Activated CD8-positive, alpha-beta memory T cell treated with anti-CD3 and anti-CD28 coated beads, Interleukin-2, amount 10 ng/mL, durations not matched to agents 7 days and 5 days (primary cell): ENCODE measurements around the gene SHOX. TPM values are rescaled to one million over a fixed set of nuclear protein-coding genes. Genes with fewer than 3 reads are reported as not detected.
A peak's percentile ranks its signal among the peaks of the same experiment; 100 is the strongest.
"Not testable (repeated sequence)": the region's sequence is repeated elsewhere in the genome, so short reads cannot be mapped to it uniquely, and the experiment has no call there.

Source experiments
- ATAC-seq: fragments of 150-1000 bp; cut with Tn5 transposase; one replicate; pipeline ENCODE4 v1.10.0; 2021; ENCODE audit warnings: moderate library complexity
- CTCF ChIA-PET: fragments of 350-600 bp; sonication (Branson Sonifier 250); formaldehyde crosslinking; loops from one replicate; lab custom pipeline; 2021; ENCODE audit warnings: antibody characterized with exemption; lab: Charles Lee
- DNase-seq: peaks from one replicate; pipeline ENCODE4 v3.0.0-alpha.2; 2020
- H3K27ac Mint-ChIP-seq: one replicate; pipeline ENCODE4 v1.8.0; 2021; ENCODE audit warnings: mild to moderate bottlenecking, mixed read lengths
- H3K27me3 Mint-ChIP-seq: one replicate; pipeline ENCODE4 v1.8.0; 2021; ENCODE audit warnings: mixed read lengths
- H3K36me3 Mint-ChIP-seq: one replicate; pipeline ENCODE4 v1.8.0; 2021; ENCODE audit warnings: mild to moderate bottlenecking, mixed read lengths
- H3K4me1 Mint-ChIP-seq: one replicate; pipeline ENCODE4 v1.8.0; 2021; ENCODE audit warnings: mixed read lengths
- H3K4me3 Mint-ChIP-seq: one replicate; pipeline ENCODE4 v1.8.0; 2021; ENCODE audit warnings: mild to moderate bottlenecking, moderate library complexity, mixed read lengths
- H3K9me3 Mint-ChIP-seq: one replicate; pipeline ENCODE4 v1.8.0; 2022; ENCODE audit warnings: low read depth, mixed read lengths
- total RNA-seq, 2 experiments: library from RNA; stranded (reverse); gene quantifications; one replicate each; pipeline ENCODE4 v1.2.3, GENCODE V29; 2021

Gene SHOX
- total RNA-seq, 2 experiments from 2014 or later, result not detected

DNA sequence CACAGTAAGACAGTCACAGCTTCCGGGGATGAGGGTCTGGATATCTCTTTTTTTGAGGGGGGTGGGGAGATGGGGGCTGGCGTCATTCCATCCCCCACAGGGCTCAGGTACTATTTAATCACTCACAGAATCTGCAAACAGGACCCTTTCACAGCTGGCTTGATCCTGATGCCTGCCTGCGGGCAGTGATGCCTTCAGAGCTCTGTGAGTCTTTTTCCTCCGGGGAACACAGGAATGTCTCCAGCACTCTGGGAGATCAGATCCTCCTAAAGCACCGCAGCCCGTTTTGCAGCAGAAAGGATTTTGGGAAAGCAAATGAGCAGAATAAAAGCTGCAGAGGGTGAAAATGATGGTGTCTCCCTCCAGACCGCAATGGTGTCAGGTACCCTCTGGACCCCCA, 13.2 kb upstream of the SHOX start:
- no peak for ATAC-seq
- H3K4me3 Mint-ChIP-seq, result no peak overlapping the region
- CTCF ChIA-PET, result no interaction called here
- DNase-seq, result no peak
- peaks cover 8% of the 10 kb centered on the region for H3K9me3 Mint-ChIP-seq
- H3K36me3 Mint-ChIP-seq, result peaks cover 4% of the 10 kb centered on the region
- no peaks in the 10 kb centered on the region for H3K4me1 Mint-ChIP-seq
- H3K27ac Mint-ChIP-seq, result no peak overlapping the region
- peaks cover 19% of the 10 kb centered on the region for H3K27me3 Mint-ChIP-seq

DNA sequence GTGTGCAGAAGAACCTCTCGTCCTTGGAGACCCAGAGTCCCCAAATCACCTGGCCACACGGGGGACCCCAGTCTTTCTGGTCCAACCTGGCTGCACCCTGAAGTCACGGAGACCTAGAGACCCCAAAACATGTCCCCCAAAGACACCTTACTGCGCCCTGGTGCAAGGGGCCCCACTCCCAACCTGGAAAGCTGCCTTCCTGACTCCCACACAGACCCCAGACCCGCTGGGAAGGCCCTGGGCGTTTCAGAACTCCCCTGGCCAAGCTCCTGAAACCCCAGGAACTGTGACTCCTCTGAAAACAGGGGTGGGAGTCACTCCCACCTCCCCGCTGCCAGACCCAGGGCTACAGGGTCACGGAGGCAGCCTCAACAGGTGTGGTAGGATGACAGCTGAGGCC, 12.7 kb upstream of the SHOX start:
- CTCF ChIA-PET, result no interaction called here
- H3K27ac Mint-ChIP-seq, result no peak overlapping the region
- H3K4me1 Mint-ChIP-seq, result no peaks in the 10 kb centered on the region
- peaks cover 24% of the 10 kb centered on the region for H3K27me3 Mint-ChIP-seq
- peaks cover 4% of the 10 kb centered on the region for H3K36me3 Mint-ChIP-seq
- H3K9me3 Mint-ChIP-seq, result peaks cover 8% of the 10 kb centered on the region
- no peak for DNase-seq
- H3K4me3 Mint-ChIP-seq, result no peak overlapping the region
- ATAC-seq, result no peak

DNA sequence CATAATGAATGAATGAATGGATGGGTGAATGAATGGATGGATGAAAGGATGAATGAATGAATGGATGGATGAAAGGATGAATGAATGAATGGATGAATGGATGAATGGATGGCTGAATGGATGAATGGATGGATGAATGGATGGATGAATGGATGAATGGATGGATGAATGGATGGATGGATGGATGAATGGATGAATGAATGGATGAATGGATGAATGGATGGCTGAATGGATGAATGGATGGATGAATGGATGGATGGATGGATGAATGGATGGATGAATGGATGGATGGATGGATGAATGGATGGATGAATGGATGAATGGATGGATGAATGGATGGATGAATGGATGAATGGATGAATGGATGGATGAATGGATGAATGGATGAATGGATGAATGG, 12.3 kb upstream of the SHOX start:
- peaks cover 28% of the 10 kb centered on the region for H3K27me3 Mint-ChIP-seq
- H3K36me3 Mint-ChIP-seq, ATAC-seq, H3K4me3 Mint-ChIP-seq, H3K27ac Mint-ChIP-seq, H3K9me3 Mint-ChIP-seq, H3K4me1 Mint-ChIP-seq, DNase-seq, CTCF ChIA-PET: not testable (repeated sequence)

DNA sequence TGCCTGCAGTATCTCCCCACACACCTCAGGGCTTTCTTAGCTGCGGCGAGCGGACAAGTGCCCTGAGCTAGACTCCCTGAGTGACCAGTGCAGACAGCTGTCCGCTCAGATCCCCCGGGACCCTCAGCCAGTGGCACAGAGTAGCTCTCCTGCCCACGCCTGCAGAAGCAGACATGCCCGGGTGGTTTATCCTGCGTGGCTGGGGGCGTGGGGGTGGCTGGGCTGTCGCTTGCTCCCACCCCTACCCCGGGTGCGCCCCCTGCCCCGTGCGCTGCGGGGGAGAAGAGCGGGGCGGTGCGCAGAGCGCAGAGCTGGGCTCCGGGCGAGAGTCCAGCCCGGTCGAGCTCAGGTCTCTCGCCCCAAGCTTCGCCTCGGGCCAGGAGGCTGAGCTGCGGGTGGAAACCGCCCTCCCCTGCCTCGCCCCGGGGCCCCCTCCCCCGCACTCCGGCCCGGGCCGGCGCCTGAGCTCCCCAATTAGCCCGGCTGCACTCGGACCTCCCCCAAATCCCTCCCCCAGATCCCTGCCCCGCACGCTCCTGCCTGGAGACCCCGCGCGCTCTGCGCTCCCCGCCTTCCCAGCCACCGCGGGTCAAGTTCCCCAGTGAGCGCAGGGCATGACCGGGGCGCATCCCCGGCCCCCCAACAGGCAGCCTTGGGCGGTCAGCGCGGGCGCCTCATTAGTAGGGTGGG, 11.7 kb upstream of the SHOX start:
- peaks cover 29% of the 10 kb centered on the region for H3K27me3 Mint-ChIP-seq
- no peaks in the 10 kb centered on the region for H3K4me1 Mint-ChIP-seq
- no peak overlapping the region for H3K27ac Mint-ChIP-seq
- DNase-seq (no peak), ATAC-seq (no peak)
- H3K4me3 Mint-ChIP-seq, result no peak overlapping the region
- peaks cover 4% of the 10 kb centered on the region for H3K36me3 Mint-ChIP-seq
- peaks cover 7% of the 10 kb centered on the region for H3K9me3 Mint-ChIP-seq
- CTCF ChIA-PET, result no interaction called here

DNA sequence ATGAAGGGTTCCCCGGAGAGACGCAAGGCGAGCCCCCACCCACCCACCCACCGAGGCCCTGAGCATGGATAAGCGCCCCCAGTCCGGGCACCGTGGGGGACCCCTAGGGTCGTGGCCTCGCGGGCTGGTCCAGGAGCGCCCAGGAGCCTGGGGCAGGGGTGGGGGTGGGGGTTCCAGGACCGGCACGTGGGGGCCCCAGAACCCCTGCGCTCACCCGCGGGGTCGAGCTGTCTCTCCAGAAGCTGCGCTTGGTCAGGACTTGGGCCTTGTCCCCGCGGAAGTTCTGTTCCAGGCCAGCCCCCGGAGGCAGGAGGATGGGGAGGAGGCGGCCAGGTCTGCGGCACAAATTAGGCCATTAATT, 11.2 kb upstream of the SHOX start:
- CTCF ChIA-PET, result no interaction called here
- peaks cover 4% of the 10 kb centered on the region for H3K36me3 Mint-ChIP-seq
- H3K4me3 Mint-ChIP-seq, result no peak overlapping the region
- ATAC-seq (no peak), DNase-seq (no peak)
- H3K27me3 Mint-ChIP-seq, result peaks cover 31% of the 10 kb centered on the region
- no peak overlapping the region for H3K27ac Mint-ChIP-seq
- H3K4me1 Mint-ChIP-seq, result no peaks in the 10 kb centered on the region
- peaks cover 6% of the 10 kb centered on the region for H3K9me3 Mint-ChIP-seq

DNA sequence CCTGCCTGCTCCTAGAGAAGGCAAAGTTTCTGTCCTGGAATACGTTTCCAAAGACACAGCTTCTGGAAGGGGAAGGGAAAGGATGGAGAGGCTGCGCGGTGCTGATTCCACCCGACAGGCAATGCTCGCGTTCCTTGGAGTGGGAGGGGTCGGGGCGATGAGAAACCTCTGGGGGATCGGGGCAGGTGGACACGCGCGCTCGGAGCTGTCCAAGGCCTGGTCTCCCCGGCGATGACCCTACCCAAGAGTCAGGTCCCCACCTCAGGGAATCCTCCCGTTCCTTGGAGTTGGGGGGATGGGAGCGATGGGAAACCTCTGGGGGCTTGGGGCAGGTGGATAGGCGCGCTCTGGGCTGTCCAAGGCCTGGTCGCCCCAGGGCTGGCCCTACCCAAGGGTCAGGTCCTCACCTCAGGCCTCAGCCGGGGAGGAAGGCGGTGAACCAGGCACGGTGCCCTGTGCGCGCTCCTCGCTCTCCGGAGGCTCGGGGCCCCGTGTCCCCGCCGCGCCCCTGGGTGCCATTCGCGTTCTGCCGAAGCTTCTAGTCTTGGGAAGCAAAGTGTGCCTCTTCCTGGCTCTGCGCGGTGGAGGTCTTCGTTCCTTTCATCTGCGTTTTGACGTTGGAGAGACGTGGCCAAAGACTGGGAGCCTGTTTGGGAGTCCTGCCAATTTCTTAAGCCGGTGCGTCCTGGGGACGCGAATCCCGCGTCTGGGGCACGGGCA, 10.6 kb upstream of the SHOX start:
- CTCF ChIA-PET, result no interaction called here
- Mint-ChIP-seq H3K36me3 (peaks cover 4% of the 10 kb centered on the region), H3K27me3 (peaks cover 35% of the 10 kb centered on the region), H3K9me3 (peaks cover 6% of the 10 kb centered on the region), H3K4me3 (no peak overlapping the region), H3K4me1 (no peaks in the 10 kb centered on the region), H3K27ac (no peak overlapping the region)
- DNase-seq (no peak), ATAC-seq (no peak)

DNA sequence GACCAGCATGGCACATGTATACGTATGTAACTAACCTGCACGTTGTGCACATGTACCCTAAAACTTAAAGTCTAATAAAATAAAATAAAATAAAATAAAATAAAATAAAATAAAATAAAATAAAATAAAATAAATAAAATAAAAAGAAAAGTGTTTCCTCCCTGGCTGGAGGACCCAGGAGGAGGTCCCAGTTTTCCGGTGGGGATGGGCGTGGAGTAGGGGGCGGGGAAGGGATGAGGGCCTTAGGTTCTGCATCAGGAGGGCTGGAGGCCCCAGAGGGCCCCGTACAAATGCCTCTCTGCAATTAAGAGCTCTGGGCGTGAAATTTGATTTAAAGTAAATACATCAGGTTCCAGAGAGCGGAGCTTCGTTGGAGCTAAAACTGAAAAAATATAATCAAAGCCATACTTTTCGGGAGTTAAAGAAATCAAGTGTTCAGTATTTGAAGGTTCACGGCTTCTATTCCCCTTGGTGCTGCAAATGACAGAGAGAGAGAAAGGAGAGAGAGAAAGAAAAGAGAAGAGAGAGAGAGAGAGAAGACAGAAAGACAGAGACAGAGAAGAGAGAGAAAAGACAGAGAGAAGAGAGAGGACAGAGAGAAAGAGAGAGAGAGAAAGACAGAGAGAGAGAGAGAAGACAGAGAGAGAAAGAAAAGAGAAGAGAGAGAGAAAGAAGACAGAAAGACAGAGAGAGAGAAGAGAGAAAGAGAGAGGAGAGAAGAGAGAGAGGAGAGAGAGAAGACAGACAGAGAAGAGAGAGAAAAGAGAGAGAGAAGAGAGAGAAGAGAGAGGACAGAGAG, 8.7 kb upstream of the SHOX start:
- no peak overlapping the region for H3K4me3 Mint-ChIP-seq
- H3K27me3 Mint-ChIP-seq, result peaks cover 46% of the 10 kb centered on the region
- no peak for ATAC-seq
- CTCF ChIA-PET, result no interaction called here
- H3K9me3 Mint-ChIP-seq, result peaks cover 14% of the 10 kb centered on the region
- no peak overlapping the region for H3K27ac Mint-ChIP-seq
- DNase-seq, result no peak
- H3K36me3 Mint-ChIP-seq, result peaks cover 4% of the 10 kb centered on the region
- H3K4me1 Mint-ChIP-seq, result peaks cover 2% of the 10 kb centered on the region

DNA sequence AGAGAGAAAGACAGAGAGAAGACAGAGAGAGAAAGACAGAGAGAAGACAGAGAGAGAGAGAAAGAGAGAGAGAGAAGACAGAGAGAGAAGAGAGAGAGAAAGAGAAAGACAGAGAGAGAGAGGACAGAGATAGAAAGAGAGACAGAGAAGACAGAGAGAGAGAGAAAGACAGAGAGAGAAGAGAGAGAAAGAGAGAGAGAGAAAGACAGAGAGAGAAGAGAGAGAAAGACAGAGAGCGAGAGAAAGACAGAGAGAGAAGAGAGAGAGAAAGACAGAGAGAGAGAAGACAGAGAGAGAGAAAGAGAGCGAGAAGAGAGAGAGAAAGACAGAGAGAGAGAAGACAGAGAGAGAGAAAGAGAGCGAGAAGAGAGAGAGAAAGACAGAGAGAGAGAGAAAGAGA, 7.8 kb upstream of the SHOX start:
- not testable (repeated sequence) for ATAC-seq
- peaks cover 52% of the 10 kb centered on the region for H3K27me3 Mint-ChIP-seq

DNA sequence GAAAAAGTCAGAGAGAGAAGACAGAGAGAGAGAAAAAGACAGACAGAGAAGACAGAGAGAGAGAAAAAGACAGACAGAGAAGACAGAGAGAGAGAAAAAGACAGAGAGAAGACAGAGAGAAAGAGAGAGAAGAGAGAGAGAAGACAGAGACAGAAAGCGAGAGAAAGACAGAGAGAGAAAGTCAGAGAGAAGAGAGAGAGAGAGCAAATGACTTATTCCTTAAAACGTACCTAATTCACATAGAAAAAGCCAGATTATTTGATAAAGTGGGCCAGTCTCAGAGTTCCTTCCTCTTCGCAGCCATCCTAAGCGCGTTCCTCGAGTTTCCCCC, 7.4 kb upstream of the SHOX start:
- Mint-ChIP-seq H3K27me3 (peaks cover 54% of the 10 kb centered on the region), H3K36me3 (peaks cover 2% of the 10 kb centered on the region), H3K4me1 (peaks cover 2% of the 10 kb centered on the region), H3K27ac (peak overlapping the region; percentile 2), H3K4me3 (no peak overlapping the region), H3K9me3 (peaks cover 12% of the 10 kb centered on the region)
- CTCF ChIA-PET, result no interaction called here
- DNase-seq (no peak), ATAC-seq (no peak)

More for the DNA sequence above, 7.8 kb upstream of the SHOX start:
- H3K36me3 Mint-ChIP-seq, H3K4me1 Mint-ChIP-seq, H3K4me3 Mint-ChIP-seq, CTCF ChIA-PET, H3K27ac Mint-ChIP-seq, DNase-seq: not testable (repeated sequence)
- peaks cover 14% of the 10 kb centered on the region for H3K9me3 Mint-ChIP-seq

DNA sequence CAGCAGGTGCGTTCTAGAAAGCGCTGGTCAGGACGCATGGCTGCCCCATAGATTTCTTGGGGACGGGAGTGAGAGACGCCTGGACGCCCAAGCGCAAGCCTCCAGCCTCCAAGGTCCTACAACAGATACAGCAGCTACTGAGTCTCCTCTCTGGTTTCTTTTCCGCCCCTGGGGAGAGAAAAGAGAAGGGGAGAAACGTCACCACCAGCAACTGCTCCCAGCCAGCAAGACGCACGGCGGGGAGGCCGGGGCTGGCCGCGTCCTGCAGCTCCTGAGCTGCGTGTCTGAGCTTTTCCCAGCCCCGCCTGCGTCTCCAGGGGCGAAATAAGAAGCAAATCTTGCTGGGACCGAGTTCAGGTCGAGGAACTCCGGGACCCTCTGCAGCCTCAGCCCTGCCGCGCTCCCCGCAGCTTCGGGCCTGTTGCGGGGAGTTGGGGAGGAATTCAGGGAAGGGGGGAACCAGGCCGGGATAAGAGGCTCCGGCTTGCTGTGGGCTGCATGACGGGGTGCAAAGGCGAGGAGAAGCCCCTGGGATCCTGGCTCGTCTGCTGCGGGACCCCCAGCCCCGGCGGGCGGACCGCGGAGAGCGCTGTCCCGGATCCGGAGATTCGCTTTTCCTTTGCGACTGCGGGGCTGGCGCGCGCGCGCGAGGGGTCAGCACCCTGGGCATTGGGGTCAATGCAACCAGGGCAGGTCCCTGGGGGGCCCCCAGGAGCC, 6.8 kb upstream of the SHOX start:
- no peaks in the 10 kb centered on the region for H3K36me3 Mint-ChIP-seq
- DNase-seq, result no peak
- CTCF ChIA-PET, result no interaction called here
- H3K27ac Mint-ChIP-seq, result no peak overlapping the region
- no peak overlapping the region for H3K4me3 Mint-ChIP-seq
- ATAC-seq, result no peak
- H3K4me1 Mint-ChIP-seq, result peaks cover 2% of the 10 kb centered on the region
- H3K27me3 Mint-ChIP-seq, result peaks cover 53% of the 10 kb centered on the region
- H3K9me3 Mint-ChIP-seq, result peaks cover 8% of the 10 kb centered on the region

DNA sequence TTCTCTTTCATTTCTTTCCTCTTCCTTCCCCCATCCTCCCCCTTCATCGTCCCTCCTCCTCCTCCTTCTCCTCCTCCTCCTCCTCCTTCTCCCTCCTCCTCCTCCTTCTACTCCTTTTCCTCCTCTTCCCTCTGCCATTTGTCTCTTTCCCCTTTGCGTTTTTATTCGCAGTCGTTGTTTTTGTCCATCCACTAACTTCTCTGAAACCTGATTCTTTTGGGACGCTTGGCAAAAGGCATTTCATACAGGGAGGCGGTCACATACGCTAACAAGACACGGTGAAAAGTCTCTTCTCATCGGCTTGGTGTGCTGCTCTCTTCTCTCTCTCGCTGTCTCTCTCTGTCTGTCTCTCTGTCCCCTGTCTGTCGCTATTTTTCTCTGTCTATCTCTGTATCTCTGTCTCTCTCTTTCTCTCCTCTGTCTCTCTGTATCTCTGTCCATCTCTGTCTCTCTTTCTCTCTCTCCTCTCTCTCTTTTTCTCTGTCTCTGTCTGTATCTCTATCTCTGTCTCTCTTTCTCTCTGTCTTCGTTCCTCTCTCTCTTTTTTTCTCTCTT, 5.4 kb upstream of the SHOX start:
- Mint-ChIP-seq H3K4me3 (no peak overlapping the region), H3K27me3 (peaks cover 62% of the 10 kb centered on the region), H3K27ac (no peak overlapping the region), H3K4me1 (peaks cover 2% of the 10 kb centered on the region), H3K9me3 (peaks cover 8% of the 10 kb centered on the region), H3K36me3 (peaks cover 3% of the 10 kb centered on the region)
- no peak for DNase-seq
- CTCF ChIA-PET, result no interaction called here
- ATAC-seq, result no peak

DNA sequence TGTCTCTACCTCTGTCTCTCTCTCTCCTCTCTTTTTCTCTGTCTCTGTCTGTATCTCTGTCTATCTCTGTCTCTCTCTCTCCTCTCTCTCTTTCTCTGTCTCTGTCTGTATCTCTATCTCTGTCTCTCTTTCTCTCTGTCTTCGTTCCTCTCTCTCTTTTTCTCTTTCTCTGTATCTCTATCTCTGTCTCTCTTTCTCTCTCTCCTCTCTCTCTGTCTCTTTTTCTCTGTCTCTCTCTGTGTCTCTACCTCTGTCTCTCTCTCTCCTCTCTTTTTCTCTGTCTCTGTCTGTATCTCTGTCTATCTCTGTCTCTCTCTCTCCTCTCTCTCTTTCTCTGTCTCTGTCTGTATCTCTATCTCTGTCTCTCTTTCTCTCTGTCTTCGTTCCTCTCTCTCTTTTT, 4.5 kb upstream of the SHOX start:
- H3K27ac Mint-ChIP-seq, H3K4me1 Mint-ChIP-seq, H3K9me3 Mint-ChIP-seq, CTCF ChIA-PET, H3K36me3 Mint-ChIP-seq, H3K4me3 Mint-ChIP-seq, ATAC-seq, DNase-seq: not testable (repeated sequence)
- H3K27me3 Mint-ChIP-seq, result peaks cover 61% of the 10 kb centered on the region
